Activated T-cell treated with anti-CD3 and anti-CD28 coated beads, Interleukin-2, amount 50 U/mL, for 72 hours (primary cell): ENCODE measurements around the gene UBE2J2. TPM values are rescaled to one million over a fixed set of nuclear protein-coding genes. Genes with fewer than 3 reads are reported as not detected.
"Not testable (repeated sequence)": the region's sequence is repeated elsewhere in the genome, so short reads cannot be mapped to it uniquely, and the experiment has no call there.

Experiments
- ATAC-seq, 2 donors: fragments of 150-1000 bp; cut with Tn5 transposase; replicated peaks in 1 of 2; 2 replicates each; pipeline ENCODE4 v1.10.0; 2021; ENCODE audit warnings: moderate library complexity in 2 of 2, mild to moderate bottlenecking in 1 of 2
- DNase-seq, 2 donors: peaks; one replicate each; pipeline ENCODE4 v3.0.0; 2021 to 2022; ENCODE audit warnings: mixed read lengths in 1 of 2
- H3K27ac Mint-ChIP-seq: one replicate; pipeline ENCODE4 v1.8.0; 2022; ENCODE audit warnings: mild to moderate bottlenecking, moderate library complexity, mixed read lengths
- H3K27me3 Mint-ChIP-seq: one replicate; pipeline ENCODE4 v1.8.0; 2022; ENCODE audit warnings: low read depth, mixed read lengths
- H3K36me3 Mint-ChIP-seq, 2 donors: one replicate each; pipeline ENCODE4 v1.8.0; 2022; ENCODE audit warnings: mixed read lengths in 2 of 2, mild to moderate bottlenecking in 1 of 2; ENCODE audit not compliant: insufficient read depth in 2 of 2
- H3K4me1 Mint-ChIP-seq: one replicate; pipeline ENCODE4 v1.8.0; 2022; ENCODE audit warnings: low read depth, mixed read lengths
- H3K4me3 Mint-ChIP-seq, 2 donors: one replicate each; pipeline ENCODE4 v1.8.0; 2022; ENCODE audit warnings: mild to moderate bottlenecking in 2 of 2, mixed read lengths in 2 of 2, moderate library complexity in 2 of 2
- H3K9me3 Mint-ChIP-seq, 2 donors: one replicate each; pipeline ENCODE4 v1.8.0; 2022; ENCODE audit warnings: mixed read lengths in 2 of 2
- total RNA-seq, 2 donors: library from RNA; stranded (reverse); gene quantifications; one replicate each; pipeline ENCODE4 v1.2.3, GENCODE V29; 2022

The UBE2J2 gene
- total RNA-seq: 10 to 100 TPM; 63.5 to 77.8 TPM

DNA sequence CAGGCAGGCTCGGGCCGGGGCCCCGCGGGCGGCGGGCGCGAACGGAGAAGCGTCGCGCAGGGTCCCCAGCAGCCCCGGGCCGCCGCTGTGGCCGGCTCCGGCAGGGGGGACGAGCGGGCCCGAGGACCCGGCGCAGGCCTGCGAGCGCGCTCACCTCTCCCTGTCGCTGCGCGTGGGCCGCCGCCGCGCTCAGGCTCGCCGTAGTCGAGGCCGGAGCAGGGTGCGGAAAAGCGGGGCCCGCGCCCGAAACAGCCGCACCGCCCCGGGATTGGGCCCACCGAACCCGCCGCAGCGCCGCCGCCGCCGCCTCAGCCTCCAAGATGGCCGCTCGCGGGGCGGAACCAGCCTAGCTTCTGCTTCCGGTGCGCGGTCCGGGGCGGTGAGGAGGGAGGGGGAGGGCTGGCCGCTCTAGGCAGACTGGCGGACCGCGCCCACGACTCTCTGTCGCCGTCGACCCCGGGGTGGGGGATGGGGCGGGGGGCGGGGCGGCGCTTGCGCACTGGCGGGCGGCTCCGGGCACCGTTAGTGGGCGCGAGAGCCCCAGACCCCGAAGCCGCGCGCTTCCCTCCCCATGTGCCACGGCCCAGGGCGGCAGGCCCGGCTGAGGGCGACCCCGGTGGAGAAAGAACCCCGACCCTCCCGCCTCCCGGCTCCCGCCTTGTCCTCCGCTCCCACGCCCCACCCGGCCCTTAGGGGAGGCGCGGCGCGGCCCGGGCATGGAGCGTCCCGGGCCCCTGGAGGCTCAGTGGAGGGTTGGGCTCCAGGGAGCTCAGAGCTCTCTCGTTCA is at the start of gene UBE2J2:
Gene UBE2J2 (minus strand): TSS at position 343 of the 787 bp plus-strand sequence. CDS start 5,862 bp downstream, outside the sequence.
- no peaks in the 10 kb centered on the region for H3K27me3 Mint-ChIP-seq
- H3K4me1 Mint-ChIP-seq: peaks cover 36% of the 10 kb centered on the region
- no peaks in the 10 kb centered on the region for H3K9me3 Mint-ChIP-seq
- H3K27ac Mint-ChIP-seq: peak within 1 kb of the TSS; percentile 63
- peak within 1 kb of the TSS; percentile 85 to 88 for H3K4me3 Mint-ChIP-seq
- peaks cover 1 to 9% of the 10 kb centered on the region in 2 donors for H3K36me3 Mint-ChIP-seq
- peak; percentile 93 to 94 for DNase-seq
- ATAC-seq: peak; percentile 96 to 97

DNA sequence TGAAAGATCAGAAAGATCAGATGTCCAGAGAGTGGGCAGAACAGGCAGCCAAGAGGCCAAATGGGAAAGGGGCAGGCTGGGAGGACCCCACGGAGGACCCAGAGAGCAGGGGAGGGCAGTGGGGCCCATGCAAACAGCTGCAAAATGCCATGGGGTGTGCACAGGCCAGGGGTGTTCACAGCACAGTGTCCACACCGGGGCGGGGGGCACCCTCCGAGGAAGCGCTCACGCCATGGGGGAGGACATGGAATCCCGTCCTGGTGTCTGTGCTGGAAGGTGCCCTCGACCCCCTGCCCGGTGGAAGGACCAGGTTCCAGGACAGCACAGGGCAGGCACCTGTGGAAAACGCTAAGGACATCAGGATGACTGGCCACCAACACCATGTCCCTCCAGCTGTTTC is 49.3 kb upstream of the UBE2J2 start:
- DNase-seq: no peak
- Mint-ChIP-seq H3K27ac (peak overlapping the region; percentile 64), H3K27me3 (no peaks in the 10 kb centered on the region), H3K4me3 (peak overlapping the region; percentile 96), H3K9me3 (no peaks in the 10 kb centered on the region), H3K36me3 (peaks cover 5 to 9% of the 10 kb centered on the region in 2 donors), H3K4me1 (peaks cover 32% of the 10 kb centered on the region)
- ATAC-seq: no peak

DNA sequence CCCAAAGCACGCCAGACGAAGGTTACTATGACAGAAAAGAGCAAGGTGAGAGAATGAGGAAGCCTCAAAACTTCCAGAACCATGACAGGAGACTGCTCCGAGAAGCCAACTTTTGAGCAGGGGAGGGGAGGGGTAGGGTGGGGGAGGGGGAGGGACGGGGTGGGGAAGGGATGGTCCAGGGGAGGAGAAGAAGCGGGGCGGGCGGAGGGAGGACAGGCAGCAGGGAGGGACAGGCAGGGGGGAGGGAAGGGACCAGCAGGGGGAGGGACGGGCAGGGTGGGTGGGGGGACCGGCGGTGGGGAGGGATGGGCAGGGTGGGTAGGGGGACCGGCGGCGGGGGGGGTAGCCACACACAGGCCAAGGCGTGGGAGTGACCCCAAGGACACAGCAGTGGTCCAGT is 48.8 kb upstream of the UBE2J2 start:
- H3K4me1 Mint-ChIP-seq: peaks cover 32% of the 10 kb centered on the region
- H3K36me3 Mint-ChIP-seq: peaks cover 5 to 9% of the 10 kb centered on the region in 2 donors
- H3K9me3 Mint-ChIP-seq: no peaks in the 10 kb centered on the region
- ATAC-seq (no peak), DNase-seq (no peak)
- no peaks in the 10 kb centered on the region for H3K27me3 Mint-ChIP-seq
- H3K4me3 Mint-ChIP-seq: peak overlapping the region; percentile 96
- H3K27ac Mint-ChIP-seq: peak overlapping the region; percentile 0

DNA sequence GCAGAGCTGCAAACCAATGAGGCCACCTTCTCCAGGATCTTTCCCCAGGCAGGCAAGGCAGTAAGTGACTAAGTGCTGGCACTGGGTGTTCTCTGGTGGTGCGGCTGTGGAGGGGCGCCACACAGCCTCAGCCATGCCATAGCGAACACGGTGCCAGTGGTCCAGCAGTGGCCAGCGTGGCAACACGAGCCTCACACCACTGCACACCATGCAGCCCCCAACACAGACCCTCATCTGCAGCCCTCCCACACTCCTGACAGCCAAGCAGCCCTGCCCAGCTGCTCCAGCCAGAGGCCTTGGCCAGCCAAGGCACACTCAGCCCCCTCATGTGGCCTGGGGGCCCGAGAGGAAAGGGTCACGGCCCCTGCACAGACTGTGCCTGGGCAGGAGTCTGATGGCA is 47.8 kb upstream of the UBE2J2 start:
- Mint-ChIP-seq H3K4me1 (peaks cover 31% of the 10 kb centered on the region), H3K9me3 (no peaks in the 10 kb centered on the region), H3K4me3 (no peak overlapping the region), H3K36me3 (peaks cover 5 to 9% of the 10 kb centered on the region in 2 donors), H3K27ac (no peak overlapping the region), H3K27me3 (no peaks in the 10 kb centered on the region)
- no peak for ATAC-seq
- no peak for DNase-seq

DNA sequence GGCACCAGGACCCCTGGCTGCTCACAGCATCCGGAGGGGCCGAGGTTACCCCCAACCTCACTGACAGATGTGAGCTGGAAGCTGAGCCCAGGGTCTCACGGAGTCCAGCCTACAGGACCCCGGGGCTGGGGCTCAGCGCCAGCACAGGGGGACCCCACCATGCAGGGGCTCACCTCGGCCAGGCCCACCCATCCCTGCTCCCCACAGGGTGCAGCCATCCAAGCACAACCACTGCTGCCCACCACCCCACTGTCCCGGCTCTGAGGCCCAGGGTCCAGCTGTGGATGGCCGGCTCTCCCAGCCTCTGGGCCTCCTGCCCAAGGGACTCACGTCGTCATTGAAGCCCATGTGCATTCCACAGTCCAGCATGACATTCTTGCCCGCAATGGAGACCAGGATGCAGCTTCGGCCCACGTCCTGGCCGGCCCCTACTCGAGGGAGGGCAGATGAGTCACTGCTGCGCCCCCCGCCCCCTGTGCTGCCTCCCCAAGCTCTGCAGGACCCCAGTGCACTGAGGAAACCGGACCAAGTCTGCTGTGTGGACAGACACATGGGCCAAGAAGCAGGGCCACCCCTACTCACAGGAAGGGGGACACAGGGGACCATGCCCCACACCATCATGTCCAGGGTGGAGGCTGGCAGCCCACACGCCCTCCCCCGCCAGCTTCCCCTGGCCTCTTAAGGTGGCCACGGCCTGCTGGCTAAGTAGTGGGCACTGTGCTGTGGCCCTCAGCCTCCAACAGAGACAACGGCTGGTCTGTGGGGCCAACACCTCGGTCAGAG is 47.2 kb upstream of the UBE2J2 start:
- Mint-ChIP-seq H3K4me3 (no peak overlapping the region), H3K9me3 (no peaks in the 10 kb centered on the region), H3K27ac (no peak overlapping the region), H3K36me3 (peaks cover 5 to 9% of the 10 kb centered on the region in 2 donors), H3K27me3 (no peaks in the 10 kb centered on the region), H3K4me1 (peaks cover 25% of the 10 kb centered on the region)
- DNase-seq (no peak), ATAC-seq (no peak)

DNA sequence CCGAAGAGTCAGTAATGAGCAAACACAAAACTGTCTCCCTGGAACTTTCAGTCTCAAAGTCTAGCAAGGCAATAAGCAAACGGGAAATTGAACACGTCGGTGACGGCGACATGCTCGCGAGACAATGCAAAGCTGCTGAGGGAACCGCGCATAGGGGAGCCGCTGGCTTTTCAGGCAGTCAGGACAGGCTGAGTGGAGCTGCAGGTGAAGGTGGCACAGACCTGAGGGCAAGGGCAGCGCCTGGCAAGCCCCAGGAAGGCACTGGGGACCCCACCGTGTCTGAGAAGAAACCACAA is 45.9 kb upstream of the UBE2J2 start:
- DNase-seq (no peak), ATAC-seq (no peak)
- H3K4me1 Mint-ChIP-seq: peaks cover 19% of the 10 kb centered on the region
- H3K27ac Mint-ChIP-seq: peak overlapping the region; percentile 52
- no peaks in the 10 kb centered on the region for H3K9me3 Mint-ChIP-seq
- H3K4me3 Mint-ChIP-seq: no peak overlapping the region
- peaks cover 5 to 9% of the 10 kb centered on the region in 2 donors for H3K36me3 Mint-ChIP-seq
- no peaks in the 10 kb centered on the region for H3K27me3 Mint-ChIP-seq

DNA sequence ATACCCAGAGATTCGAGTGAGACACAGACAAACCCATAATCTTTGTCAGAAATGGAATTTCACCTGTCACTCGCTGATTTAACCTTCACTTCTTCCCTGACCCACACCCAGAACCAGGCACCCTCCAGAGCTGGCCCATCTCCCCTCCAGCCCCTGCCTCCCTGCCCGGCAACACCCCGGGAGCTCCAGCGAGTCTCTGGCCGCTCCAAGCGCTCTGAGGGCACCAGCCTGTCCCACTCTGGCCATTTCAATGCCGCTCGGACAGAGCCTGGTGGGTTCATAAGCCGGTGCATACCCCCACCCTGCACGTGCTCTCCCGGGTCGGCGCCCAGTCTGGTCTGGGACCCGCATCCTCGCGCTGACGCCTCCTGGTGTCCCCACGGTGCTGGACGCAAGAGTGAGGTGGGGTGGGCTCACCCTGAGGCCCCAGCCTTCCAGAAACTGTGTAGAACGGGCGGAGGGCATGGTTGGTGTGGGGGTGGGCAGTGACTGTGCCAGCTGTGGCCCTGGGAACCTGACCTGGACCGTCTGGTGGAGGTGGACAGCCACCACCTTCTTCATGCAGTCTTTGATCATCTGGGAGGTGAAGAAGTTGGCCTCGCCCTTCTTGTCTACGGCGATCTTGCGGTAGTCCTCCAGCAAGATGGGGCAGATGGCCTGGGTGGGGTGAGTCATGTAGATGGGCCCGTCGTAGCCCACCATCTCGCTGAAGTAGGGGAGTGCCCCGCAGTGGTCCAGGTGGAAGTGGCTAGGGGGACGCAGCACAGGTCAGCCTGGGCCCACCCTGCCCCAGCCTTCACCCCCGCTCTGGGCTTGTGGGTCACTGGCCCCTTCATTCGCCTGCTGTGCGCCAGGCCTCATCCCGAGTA is 45.4 kb upstream of the UBE2J2 start:
- Mint-ChIP-seq H3K36me3 (peaks cover 5 to 9% of the 10 kb centered on the region in 2 donors), H3K27me3 (no peaks in the 10 kb centered on the region), H3K4me3 (no peak overlapping the region), H3K4me1 (peaks cover 19% of the 10 kb centered on the region), H3K9me3 (no peaks in the 10 kb centered on the region), H3K27ac (peak overlapping the region; percentile 52)
- ATAC-seq: peak in 1 of 2 donors; percentile 16
- DNase-seq: no peak

DNA sequence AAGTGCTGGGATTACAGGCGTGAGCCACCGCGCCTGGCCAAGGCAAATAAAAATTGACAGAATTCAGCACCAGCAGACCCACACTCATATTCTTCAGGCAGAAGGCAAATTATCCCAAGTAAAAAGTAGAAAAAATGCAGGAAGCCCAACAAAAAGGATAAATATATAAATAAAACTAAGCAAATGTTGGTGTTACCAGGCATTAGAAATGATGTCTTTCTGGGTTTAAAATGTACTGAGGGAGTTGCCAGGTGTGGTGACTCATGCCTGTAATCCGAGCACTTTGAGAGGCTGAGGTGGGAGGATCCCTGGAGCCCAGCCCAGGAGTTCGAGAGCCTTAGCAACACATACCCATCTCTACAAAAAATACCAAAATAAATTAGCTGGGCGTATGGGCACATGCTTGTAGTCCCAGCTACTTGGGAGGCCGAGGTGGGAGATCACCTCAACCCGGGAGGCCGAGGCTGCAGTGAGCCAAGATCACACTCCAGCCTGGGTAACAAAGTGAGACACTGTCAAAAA is 44.5 kb upstream of the UBE2J2 start:
- Mint-ChIP-seq H3K9me3 (no peaks in the 10 kb centered on the region), H3K36me3 (peaks cover 2 to 7% of the 10 kb centered on the region in 2 donors), H3K27ac (no peak overlapping the region), H3K4me3 (no peak overlapping the region), H3K27me3 (no peaks in the 10 kb centered on the region), H3K4me1 (peaks cover 13% of the 10 kb centered on the region)
- DNase-seq (no peak), ATAC-seq (no peak)

DNA sequence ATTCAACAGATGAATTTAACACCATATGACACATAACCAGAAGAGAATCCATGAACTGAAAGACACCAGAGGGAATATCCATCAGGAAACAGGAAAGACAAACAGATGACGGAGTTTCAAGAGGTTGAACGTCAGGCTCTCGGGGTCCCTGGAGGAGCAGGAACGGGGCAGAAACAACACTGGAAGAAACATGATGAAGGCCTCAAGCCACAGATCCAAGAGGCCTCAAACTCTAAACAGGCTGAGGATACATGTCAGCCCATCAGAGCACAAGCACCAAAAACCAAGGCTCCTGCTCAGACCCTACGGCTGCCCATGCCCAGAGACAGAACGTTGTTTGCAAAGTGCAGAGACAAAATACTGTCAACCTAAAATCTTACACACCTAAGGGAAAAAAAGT is 43.8 kb upstream of the UBE2J2 start:
- Mint-ChIP-seq H3K36me3 (peaks cover 0 to 7% of the 10 kb centered on the region in 2 donors), H3K4me1 (peaks cover 5% of the 10 kb centered on the region), H3K27me3 (no peaks in the 10 kb centered on the region), H3K27ac (no peak overlapping the region), H3K9me3 (no peaks in the 10 kb centered on the region), H3K4me3 (no peak overlapping the region)
- DNase-seq: no peak
- ATAC-seq: no peak

DNA sequence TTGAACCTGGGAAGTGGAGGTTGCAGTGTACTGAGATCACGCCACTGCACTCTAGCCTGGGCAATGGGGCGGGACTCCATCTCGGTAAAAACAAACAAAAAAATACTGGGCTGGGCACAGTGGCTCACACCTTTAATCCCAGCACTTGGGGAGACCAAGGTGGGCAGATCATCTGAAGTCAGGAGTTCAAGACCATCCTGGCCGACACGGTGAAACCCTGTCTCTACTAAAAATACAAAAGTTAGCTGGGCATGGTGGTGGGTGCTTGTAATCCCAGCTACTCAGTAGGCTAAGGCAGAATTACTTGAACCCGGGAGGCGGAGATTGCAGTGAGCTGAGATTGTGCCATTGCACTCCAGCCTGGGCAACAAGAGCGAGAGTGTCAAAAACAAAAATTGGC is 42.5 kb upstream of the UBE2J2 start:
- not testable (repeated sequence) for H3K27ac Mint-ChIP-seq, ATAC-seq, H3K9me3 Mint-ChIP-seq, H3K4me1 Mint-ChIP-seq, DNase-seq, H3K27me3 Mint-ChIP-seq, H3K36me3 Mint-ChIP-seq, H3K4me3 Mint-ChIP-seq

DNA sequence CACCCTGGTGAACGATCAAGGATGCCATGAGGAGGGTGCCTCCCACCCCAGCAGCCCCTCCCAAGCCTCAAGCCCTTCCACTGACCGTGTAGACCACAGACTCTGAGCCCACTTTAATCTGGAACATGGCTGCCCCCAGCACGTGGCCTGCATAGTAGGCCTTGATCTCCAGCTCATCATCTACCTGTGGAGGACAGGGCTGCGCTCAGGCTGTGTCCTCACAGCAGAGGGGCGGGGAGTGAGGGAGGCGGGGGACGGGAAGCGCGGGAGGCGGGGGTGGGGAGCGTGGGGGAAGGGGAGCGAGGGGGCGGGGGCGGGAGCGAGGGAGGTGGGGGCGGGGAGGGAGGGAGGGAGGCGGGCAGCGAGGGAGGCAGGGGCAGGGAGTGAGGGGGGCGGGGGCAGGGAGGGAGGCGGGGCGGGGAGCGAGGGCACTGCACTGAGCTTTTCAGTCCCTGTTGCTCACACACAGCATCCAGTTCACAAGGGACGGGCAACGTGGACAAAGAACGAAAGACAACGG is 41.8 kb upstream of the UBE2J2 start:
- DNase-seq: no peak
- no peak overlapping the region for H3K4me3 Mint-ChIP-seq
- H3K4me1 Mint-ChIP-seq: no peaks in the 10 kb centered on the region
- H3K9me3 Mint-ChIP-seq: no peaks in the 10 kb centered on the region
- ATAC-seq: no peak
- H3K36me3 Mint-ChIP-seq: peaks cover 0 to 7% of the 10 kb centered on the region in 2 donors
- H3K27me3 Mint-ChIP-seq: no peaks in the 10 kb centered on the region
- no peak overlapping the region for H3K27ac Mint-ChIP-seq

DNA sequence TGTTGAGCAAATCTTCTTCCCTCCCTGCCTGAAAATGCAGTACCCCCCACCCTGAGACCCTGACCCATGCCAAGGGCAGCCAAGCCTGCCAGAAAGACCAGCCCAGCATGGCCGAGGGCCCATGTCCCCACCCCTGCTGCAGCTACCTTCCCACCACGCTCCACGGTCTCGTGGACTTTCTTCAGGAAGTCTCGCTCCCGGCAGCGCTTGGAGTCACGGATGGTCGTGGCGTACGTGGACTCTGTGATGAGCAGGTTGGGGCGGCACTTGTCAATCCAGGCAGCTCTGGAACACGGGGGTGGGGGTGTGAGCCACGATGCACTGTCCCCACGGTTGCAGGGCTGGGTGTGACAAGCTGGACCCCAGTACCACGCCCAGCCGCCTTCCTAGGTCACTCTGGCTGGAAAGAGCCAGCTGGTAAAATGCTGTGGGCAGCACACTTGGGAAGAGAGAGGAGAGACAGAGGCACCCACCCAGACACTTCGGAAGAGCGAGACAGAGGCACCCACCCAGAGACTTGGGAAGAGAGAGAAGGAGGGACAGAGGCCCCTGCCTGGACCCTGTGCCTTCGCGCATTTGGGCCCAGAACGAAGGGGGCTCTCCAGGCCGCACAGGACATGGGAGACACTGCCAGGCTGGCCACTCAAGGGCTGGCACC is 41.2 kb upstream of the UBE2J2 start:
- Mint-ChIP-seq H3K4me1 (no peaks in the 10 kb centered on the region), H3K9me3 (no peaks in the 10 kb centered on the region), H3K27ac (no peak overlapping the region), H3K36me3 (peaks cover 0 to 7% of the 10 kb centered on the region in 2 donors), H3K4me3 (no peak overlapping the region), H3K27me3 (no peaks in the 10 kb centered on the region)
- ATAC-seq: no peak
- DNase-seq: no peak
